ENCODE measurements around the gene POLK.

GRCh38 chr5:75510836-75511434 is 756 bp upstream of the POLK start:
- TF ChIP-seq, protein P1, sequence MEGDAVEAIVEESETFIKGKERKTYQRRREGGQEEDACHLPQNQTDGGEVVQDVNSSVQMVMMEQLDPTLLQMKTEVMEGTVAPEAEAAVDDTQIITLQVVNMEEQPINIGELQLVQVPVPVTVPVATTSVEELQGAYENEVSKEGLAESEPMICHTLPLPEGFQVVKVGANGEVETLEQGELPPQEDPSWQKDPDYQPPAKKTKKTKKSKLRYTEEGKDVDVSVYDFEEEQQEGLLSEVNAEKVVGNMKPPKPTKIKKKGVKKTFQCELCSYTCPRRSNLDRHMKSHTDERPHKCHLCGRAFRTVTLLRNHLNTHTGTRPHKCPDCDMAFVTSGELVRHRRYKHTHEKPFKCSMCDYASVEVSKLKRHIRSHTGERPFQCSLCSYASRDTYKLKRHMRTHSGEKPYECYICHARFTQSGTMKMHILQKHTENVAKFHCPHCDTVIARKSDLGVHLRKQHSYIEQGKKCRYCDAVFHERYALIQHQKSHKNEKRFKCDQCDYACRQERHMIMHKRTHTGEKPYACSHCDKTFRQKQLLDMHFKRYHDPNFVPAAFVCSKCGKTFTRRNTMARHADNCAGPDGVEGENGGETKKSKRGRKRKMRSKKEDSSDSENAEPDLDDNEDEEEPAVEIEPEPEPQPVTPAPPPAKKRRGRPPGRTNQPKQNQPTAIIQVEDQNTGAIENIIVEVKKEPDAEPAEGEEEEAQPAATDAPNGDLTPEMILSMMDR (conservative IDR thresholded peaks at IDR 0.05), result no peak
- TF ChIP-seq EZH2 (IDR thresholded peaks at IDR 0.05; ENCODE audit: low read depth), result no peak
